HCT116 (cell line): ENCODE data around the gene ZDHHC1. TPM values are rescaled to one million over a fixed set of nuclear protein-coding genes. Genes with fewer than 3 reads are reported as not detected.

ENCODE experiments used
- ATAC-seq: fragments of 200-7000 bp; cut with Tn5 transposase; 2 replicates; pipeline ENCODE4 v1.9.1; 2020; ENCODE audit warnings: mild to moderate bottlenecking, moderate library complexity
- BruUV-seq: library from RNA; stranded (reverse); fragments of 400-500 nt; replicated peaks from 2 replicates; lab custom pipeline; 2021; lab: Mats Ljungman, UMichigan
- CTCF ChIA-PET: fragments of 300-600 bp; sonication (Branson Sonifier 250); formaldehyde crosslinking; loops from one replicate; lab custom pipeline; 2021; ENCODE audit warnings: antibody characterized with exemption; lab: Charles Lee
- POLR2A ChIA-PET: fragments of 300-600, 350-600 bp; sonication (Branson Sonifier 250); formaldehyde crosslinking; loops from one replicate; lab custom pipeline; 2021; ENCODE audit warnings: antibody characterized with exemption; lab: Charles Lee
- RAD21 ChIA-PET, 2 experiments: fragments of 300-600 bp; sonication (Branson Sonifier 250); formaldehyde crosslinking; loops; one replicate each; lab custom pipeline; 2023; ENCODE audit warnings: low total read pairs in 2 of 2; ENCODE audit not compliant: uncharacterized antibody in 2 of 2, unreplicated experiment in 2 of 2, low non-redundant PET in 1 of 2; lab: Charles Lee
- DNase-seq: peaks from one replicate; pipeline ENCODE4 v3.0.0-alpha.2; 2010; ENCODE audit warnings: low read depth, low spot score
- H2AFZ ChIP-seq: fragments of 200-600 bp; shearing (Covaris generic), sonication (generic); 2 replicates; pipeline ENCODE4 v1.6.1; 2017; ENCODE audit warnings: low read depth, mixed run types, mixed read lengths, antibody characterized with exemption, low read length; ENCODE audit not compliant: poor library complexity, severe bottlenecking
- H3K27ac ChIP-seq: 2 replicates; pipeline ENCODE4 v1.5.1; 2012; ENCODE audit warnings: low read depth, low read length
- H3K27me3 ChIP-seq: fragments of 200-600 bp; sonication (generic); 2 replicates; pipeline ENCODE4 v1.6.1; 2016; ENCODE audit warnings: mixed run types, low read length, mixed read lengths; ENCODE audit not compliant: insufficient read depth
- H3K36me3 ChIP-seq, 2 experiments: fragments of 200-500 bp in 1 of 2; fragments of 200-600 bp in 1 of 2; sonication (Bioruptor generic) in 1 of 2; sonication (generic) in 1 of 2; 2 replicates each; pipeline versions ENCODE4 v1.5.1 to v1.6.1; 2014 to 2016; ENCODE audit warnings: low read length in 2 of 2, inconsistent platforms in 1 of 2, mixed read lengths in 1 of 2, mixed run types in 1 of 2; ENCODE audit not compliant: insufficient read depth in 2 of 2, control insufficient read depth in 1 of 2
- H3K4me1 ChIP-seq, 2 experiments: fragments of 200-600 bp in 1 of 2; sonication (generic) in 1 of 2; 2 replicates each; pipeline versions ENCODE4 v1.5.1 to v1.6.1; 2012 to 2017; ENCODE audit warnings: low read length in 2 of 2, inconsistent platforms in 1 of 2, mild to moderate bottlenecking in 1 of 2, mixed read lengths in 1 of 2, mixed run types in 1 of 2, moderate library complexity in 1 of 2; ENCODE audit not compliant: insufficient read depth in 2 of 2, control insufficient read depth in 1 of 2
- H3K4me2 ChIP-seq: fragments of 200-600 bp; sonication (generic); 2 replicates; pipeline ENCODE4 v1.6.1; 2017; ENCODE audit warnings: mixed run types, low read length, mixed read lengths
- H3K4me3 ChIP-seq, 2 experiments: fragments of 200-600 bp in 1 of 2; sonication (generic) in 1 of 2; replicated peaks in 1 of 2; 2 replicates each; pipeline ENCODE4 v1.5.1; 2011 to 2016; ENCODE audit warnings: low read length in 2 of 2, control low read depth in 1 of 2, low read depth in 1 of 2, mild to moderate bottlenecking in 1 of 2, mixed read lengths in 1 of 2, mixed run types in 1 of 2
- H3K79me2 ChIP-seq: fragments of 200-600 bp; sonication (generic); 2 replicates; pipeline ENCODE4 v1.6.1; 2017; ENCODE audit warnings: mild to moderate bottlenecking, mixed run types, low read length, moderate library complexity, mixed read lengths; ENCODE audit not compliant: insufficient read depth
- H3K9ac ChIP-seq: fragments of 200-600 bp; sonication (generic); 2 replicates; pipeline ENCODE4 v1.6.1; 2016; ENCODE audit warnings: low read length, mixed read lengths
- H3K9me2 ChIP-seq: fragments of 200-600 bp; sonication (generic), shearing (Covaris generic); 2 replicates; pipeline ENCODE4 v1.6.1; 2017; ENCODE audit warnings: mixed run types, mild to moderate bottlenecking, moderate library complexity; ENCODE audit not compliant: insufficient read depth
- H3K9me3 ChIP-seq, 2 experiments: fragments of 200-500 bp in 1 of 2; fragments of 200-600 bp in 1 of 2; sonication (Bioruptor generic) in 1 of 2; sonication (generic) in 1 of 2; 2 replicates each; pipeline ENCODE4 v1.6.1; 2014 to 2017; ENCODE audit warnings: low read length in 2 of 2, mixed read lengths in 2 of 2, inconsistent platforms in 1 of 2, low read depth in 1 of 2, mild to moderate bottlenecking in 1 of 2, mixed run types in 1 of 2, moderate library complexity in 1 of 2; ENCODE audit not compliant: control insufficient read depth in 1 of 2, insufficient read depth in 1 of 2
- H4K20me1 ChIP-seq: fragments of 200-600 bp; sonication (generic), shearing (Covaris generic); 2 replicates; pipeline ENCODE4 v1.6.1; 2017; ENCODE audit warnings: mixed run types, mild to moderate bottlenecking, moderate library complexity; ENCODE audit not compliant: insufficient read depth
- ATF3 ChIP-seq: IDR thresholded peaks from 2 replicates; pipeline ENCODE4 v1.6.1; 2012
- CBX3 ChIP-seq: IDR thresholded peaks from 2 replicates; pipeline ENCODE4 v1.6.1; 2012; ENCODE audit warnings: low read depth
- ELF1 ChIP-seq: IDR thresholded peaks from 2 replicates; pipeline ENCODE4 v1.6.1; 2012; ENCODE audit warnings: low read depth, borderline replicate concordance
- JUND ChIP-seq: IDR thresholded peaks from 2 replicates; pipeline ENCODE4 v1.6.1; 2012
- POLR2AphosphoS5 ChIP-seq: IDR thresholded peaks from 2 replicates; pipeline ENCODE4 v1.6.1; 2011; ENCODE audit warnings: mild to moderate bottlenecking, low read depth, low read length, moderate library complexity
- SP1 ChIP-seq: IDR thresholded peaks from 2 replicates; pipeline ENCODE4 v1.6.1; 2012; ENCODE audit warnings: low read depth
- SRF ChIP-seq: IDR thresholded peaks from 2 replicates; pipeline ENCODE4 v1.6.1; 2012; ENCODE audit warnings: low read depth
- TCF7L2 ChIP-seq: IDR thresholded peaks from 2 replicates; pipeline ENCODE4 v1.7.0; 2011; ENCODE audit warnings: borderline replicate concordance, inconsistent platforms; ENCODE audit not compliant: insufficient read depth, insufficient read length; ENCODE audit errors: extremely low read depth
- YY1 ChIP-seq: IDR thresholded peaks from 2 replicates; pipeline ENCODE4 v1.6.1; 2011; ENCODE audit warnings: low read length, low read depth, moderate library complexity, mild to moderate bottlenecking; ENCODE audit not compliant: insufficient replicate concordance; ENCODE audit errors: extremely low read depth
- intact Hi-C: fragments of 100-400 bp; cut with micrococcal nuclease; formaldehyde crosslinking; loops from 2 replicates; pipeline ENCODE4 v1.10.0; 2022
- total RNA-seq: library from RNA; stranded (reverse); gene quantifications from one replicate; pipeline ENCODE4 v1.2.1, GENCODE V29; 2021; ENCODE audit not compliant: unreplicated experiment

The ZDHHC1 gene
- total RNA-seq, 1 experiment from 2014 or later: 9.1 TPM

- ChIA-PET CTCF (no interaction called here), POLR2A (no interaction called here)
- no TSS peak for BruUV-seq
These were observed 28.1 kb downstream of the ZDHHC1 start for GRCh38 chr16:67388191-67388590.

GRCh38 chr16:67387479-67388079, 28.7 kb downstream of the ZDHHC1 start:
- Histone ChIP-seq H3K9me3 (no peaks in the 10 kb centered on the region), H3K4me3 (no peak overlapping the region), H3K4me2 (no peak overlapping the region), H3K27ac (no peak overlapping the region), H3K9me2 (no peaks in the 10 kb centered on the region), H2AFZ (no peak overlapping the region), H3K36me3 (no peaks in the 10 kb centered on the region), H3K27me3 (no peaks in the 10 kb centered on the region), H4K20me1 (no peaks in the 10 kb centered on the region), H3K4me1 (no peaks in the 10 kb centered on the region), H3K9ac (no peak overlapping the region), H3K79me2 (no peaks in the 10 kb centered on the region)
- no TSS peak for BruUV-seq
- DNase-seq: no peak
- intact Hi-C loops: no loop called here
- no peak for ATAC-seq
- ChIA-PET CTCF (no interaction called here), RAD21 (no interaction called here), POLR2A (no interaction called here)
- TF ChIP-seq SRF: no peak
- no peak for TF ChIP-seq ATF3
- TF ChIP-seq POLR2AphosphoS5: no peak
- no peak for TF ChIP-seq YY1
- no peak for TF ChIP-seq SP1
- no peak for TF ChIP-seq CBX3

More at GRCh38 chr16:67388191-67388590, 28.1 kb downstream of the ZDHHC1 start:
- Histone ChIP-seq H3K79me2 (no peaks in the 10 kb centered on the region), H3K9ac (no peak overlapping the region), H3K4me3 (no peak overlapping the region)
- TF ChIP-seq ATF3 (no peak), JUND (no peak), TCF7L2 (no peak), POLR2AphosphoS5 (no peak), ELF1 (no peak)
- TF ChIP-seq, all 23 proteins: peak for 0
- ATAC-seq: no peak
- Histone ChIP-seq H3K4me2 (no peak overlapping the region), H4K20me1 (no peaks in the 10 kb centered on the region), H3K27me3 (no peaks in the 10 kb centered on the region), H3K36me3 (no peaks in the 10 kb centered on the region), H3K9me2 (no peaks in the 10 kb centered on the region), H2AFZ (no peak overlapping the region), H3K4me1 (no peaks in the 10 kb centered on the region), H3K27ac (no peak overlapping the region), H3K9me3 (no peaks in the 10 kb centered on the region)
- DNase-seq: no peak
- intact Hi-C loops: no loop called here
- RAD21 ChIA-PET: no interaction called here
